ENCODE data around the gene TTC4.

The TTC4 gene

DNA sequence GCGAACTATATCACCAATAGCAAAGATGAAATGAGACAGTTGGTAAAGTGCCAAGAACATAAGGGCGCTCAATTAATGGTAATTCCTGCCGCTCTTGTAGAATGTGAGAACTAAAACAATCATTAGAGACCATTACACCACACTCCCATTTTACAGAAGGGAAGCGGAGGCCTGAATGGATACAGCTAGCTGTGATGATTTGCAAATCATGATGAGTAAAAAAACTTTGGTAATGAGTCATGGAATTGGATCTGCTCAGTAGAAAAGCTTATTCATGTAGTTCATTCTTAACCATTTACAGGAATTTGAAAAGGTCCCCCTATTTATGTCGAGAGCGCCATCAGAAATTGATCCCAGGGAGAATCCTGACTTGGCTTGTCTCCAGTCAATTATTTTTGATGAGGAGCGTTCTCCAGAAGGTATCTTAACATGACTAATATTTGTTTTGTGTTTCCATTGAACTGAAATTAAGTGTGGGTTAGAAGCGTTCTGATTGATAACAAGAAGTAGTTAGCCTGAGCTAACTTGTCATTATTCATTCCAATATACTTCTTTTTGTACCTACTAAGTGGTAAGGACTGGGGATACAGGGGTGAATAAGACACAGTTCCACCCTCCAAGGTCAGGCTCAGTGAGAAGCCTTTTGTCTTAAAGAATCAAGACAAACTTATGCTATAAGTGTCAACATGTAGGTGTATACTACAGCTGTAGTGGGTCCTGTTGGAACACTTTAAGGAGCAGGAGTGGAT is 812 bp downstream of the TTC4 start:
- peak overlapping the region; percentile 87 for H3K4me3 Mint-ChIP-seq
- H3K36me3 Mint-ChIP-seq = peaks cover 23% of the 10 kb centered on the region
- no peaks in the 10 kb centered on the region for H3K9me3 Mint-ChIP-seq
- ATAC-seq = no peak
- peaks cover 35% of the 10 kb centered on the region for H3K4me1 Mint-ChIP-seq
- peak overlapping the region; percentile 78 for H3K27ac Mint-ChIP-seq
- no peaks in the 10 kb centered on the region for H3K27me3 Mint-ChIP-seq

DNA sequence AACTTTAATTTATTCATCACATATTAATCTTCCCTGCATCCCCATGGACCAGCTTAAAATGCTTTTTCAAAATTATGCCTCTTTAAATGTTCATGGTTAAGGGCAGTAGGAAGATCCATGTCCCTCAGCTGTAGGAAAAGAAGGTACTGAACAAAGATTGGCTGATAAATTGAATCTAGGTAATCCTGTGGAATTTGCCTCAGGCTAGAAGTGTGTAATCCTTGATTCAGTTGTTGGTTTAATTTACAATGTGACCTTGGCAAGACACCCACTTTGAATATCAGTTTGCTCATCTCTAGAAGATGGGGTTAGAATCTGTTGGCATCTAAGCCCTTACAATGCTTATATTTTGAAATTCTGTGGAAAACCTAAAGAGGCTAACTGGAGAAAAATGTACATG is 6.1 kb downstream of the TTC4 start:
- H3K27me3 Mint-ChIP-seq = no peaks in the 10 kb centered on the region
- no peak for ATAC-seq
- no peak overlapping the region for H3K27ac Mint-ChIP-seq
- peaks cover 69% of the 10 kb centered on the region for H3K36me3 Mint-ChIP-seq
- H3K9me3 Mint-ChIP-seq = peaks cover 4% of the 10 kb centered on the region
- peaks cover 18% of the 10 kb centered on the region for H3K4me1 Mint-ChIP-seq
- H3K4me3 Mint-ChIP-seq = no peak overlapping the region

DNA sequence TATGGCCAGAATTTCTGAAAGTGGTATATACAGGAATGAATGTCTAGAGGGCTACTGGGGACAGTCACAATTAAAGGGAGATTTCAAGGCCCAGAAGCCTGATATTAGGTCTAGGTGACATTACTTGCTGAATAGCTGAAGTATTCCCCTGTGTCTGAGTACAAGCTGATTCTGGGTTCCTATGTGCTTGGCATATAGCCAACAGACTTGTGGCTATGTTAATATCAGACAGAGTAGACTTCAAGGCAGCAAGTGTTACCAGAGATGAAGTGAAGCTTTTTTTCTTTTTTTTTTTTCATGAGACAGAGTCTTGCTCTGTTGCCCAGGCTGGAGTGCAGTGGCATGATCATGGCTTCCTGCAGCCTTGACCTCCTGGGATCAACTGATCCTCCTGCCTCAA is 8.3 kb downstream of the TTC4 start:
- peaks cover 75% of the 10 kb centered on the region for H3K36me3 Mint-ChIP-seq
- H3K27me3 Mint-ChIP-seq = no peaks in the 10 kb centered on the region
- peaks cover 4% of the 10 kb centered on the region for H3K4me1 Mint-ChIP-seq
- ATAC-seq = no peak
- peaks cover 4% of the 10 kb centered on the region for H3K9me3 Mint-ChIP-seq
- no peak overlapping the region for H3K27ac Mint-ChIP-seq
- H3K4me3 Mint-ChIP-seq = no peak overlapping the region

DNA sequence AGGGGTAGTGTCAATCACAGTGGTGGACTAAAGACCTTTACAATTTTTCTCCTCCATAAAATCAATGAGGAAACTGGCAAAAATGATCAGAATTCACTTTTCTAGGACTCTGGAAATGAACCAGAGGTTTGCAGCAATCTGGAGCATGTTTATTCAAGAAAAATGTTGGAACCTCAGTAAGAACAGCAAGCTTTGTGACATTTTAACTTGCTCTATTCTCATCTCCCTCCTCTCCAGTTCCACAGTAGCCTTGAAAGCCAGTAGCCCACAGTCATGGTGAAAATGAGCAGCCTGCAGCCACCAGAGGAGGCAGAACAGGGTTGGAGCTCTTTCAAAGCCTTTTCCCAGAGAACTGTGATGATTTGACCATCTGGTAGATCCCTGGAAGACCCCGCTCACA is 9.1 kb downstream of the TTC4 start:
- Mint-ChIP-seq H3K27ac (no peak overlapping the region), H3K9me3 (peaks cover 4% of the 10 kb centered on the region), H3K4me3 (no peak overlapping the region), H3K36me3 (peaks cover 76% of the 10 kb centered on the region), H3K27me3 (no peaks in the 10 kb centered on the region), H3K4me1 (no peaks in the 10 kb centered on the region)
- no peak for ATAC-seq

DNA sequence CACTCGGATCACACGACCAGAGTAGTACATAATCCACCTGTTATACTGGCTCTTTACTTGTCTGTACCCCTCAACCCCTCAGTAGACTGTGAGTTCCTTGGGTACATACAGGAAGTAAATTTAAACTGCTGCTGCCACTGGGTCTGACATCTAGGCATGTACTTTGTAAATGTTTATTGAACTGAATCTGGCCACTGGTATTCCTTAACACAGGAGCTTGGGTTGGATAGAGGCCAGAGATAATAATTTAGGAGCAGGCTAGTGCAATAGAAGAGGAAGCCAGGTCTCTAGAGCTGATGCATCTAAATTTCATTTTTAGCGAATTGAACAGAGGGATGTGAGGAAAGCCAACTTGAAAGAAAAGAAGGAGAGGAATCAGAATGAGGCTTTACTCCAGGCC is 12.4 kb downstream of the TTC4 start:
- Mint-ChIP-seq H3K4me1 (no peaks in the 10 kb centered on the region), H3K27me3 (no peaks in the 10 kb centered on the region), H3K4me3 (no peak overlapping the region), H3K36me3 (peaks cover 81% of the 10 kb centered on the region), H3K9me3 (peaks cover 4% of the 10 kb centered on the region), H3K27ac (no peak overlapping the region)
- ATAC-seq = no peak

DNA sequence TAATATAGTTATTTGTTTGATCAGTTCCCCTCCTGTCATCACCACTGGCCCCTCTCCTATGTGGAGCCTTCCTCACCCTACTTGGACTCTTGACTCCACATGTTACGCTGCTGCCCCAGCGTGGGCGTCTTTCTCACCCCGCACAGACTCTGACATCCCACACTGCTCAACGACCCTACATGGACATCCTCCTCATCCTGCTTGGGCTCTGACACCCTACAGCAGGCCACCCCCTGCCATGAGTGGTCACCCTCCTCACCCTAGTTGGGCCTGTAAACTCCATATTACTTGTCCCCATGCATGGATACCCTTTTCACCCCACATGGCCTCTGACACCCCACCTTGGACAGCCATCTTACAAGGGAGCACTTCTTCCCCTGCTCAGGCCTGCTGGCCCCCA is 21.0 kb downstream of the TTC4 start:
- no peak overlapping the region for H3K27ac Mint-ChIP-seq
- H3K4me3 Mint-ChIP-seq = no peak overlapping the region
- H3K36me3 Mint-ChIP-seq = peaks cover 71% of the 10 kb centered on the region
- no peak for ATAC-seq
- no peaks in the 10 kb centered on the region for H3K4me1 Mint-ChIP-seq
- H3K27me3 Mint-ChIP-seq = no peaks in the 10 kb centered on the region
- H3K9me3 Mint-ChIP-seq = no peaks in the 10 kb centered on the region

DNA sequence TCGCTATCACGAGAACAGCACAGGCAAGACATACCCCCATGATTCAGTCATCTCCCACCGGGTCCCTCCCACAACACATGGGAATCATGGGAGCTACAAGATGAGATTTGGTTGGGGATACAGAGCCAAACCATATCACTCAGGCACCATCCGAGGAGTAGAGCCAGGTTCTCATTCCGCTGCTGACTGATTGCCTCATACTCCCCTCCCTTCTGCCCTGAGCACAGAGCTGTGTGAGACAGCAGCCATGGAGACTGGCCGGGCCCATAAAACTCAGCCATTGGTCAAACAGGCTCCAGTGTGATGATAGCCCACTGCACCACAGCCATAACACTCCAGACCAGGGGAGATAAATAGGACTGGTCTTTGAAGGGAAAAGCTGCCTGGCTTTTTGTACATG is 22.6 kb downstream of the TTC4 start:
- no peak overlapping the region for H3K27ac Mint-ChIP-seq
- H3K4me3 Mint-ChIP-seq = no peak overlapping the region
- no peaks in the 10 kb centered on the region for H3K4me1 Mint-ChIP-seq
- no peaks in the 10 kb centered on the region for H3K27me3 Mint-ChIP-seq
- ATAC-seq = no peak
- no peaks in the 10 kb centered on the region for H3K9me3 Mint-ChIP-seq
- peaks cover 81% of the 10 kb centered on the region for H3K36me3 Mint-ChIP-seq

DNA sequence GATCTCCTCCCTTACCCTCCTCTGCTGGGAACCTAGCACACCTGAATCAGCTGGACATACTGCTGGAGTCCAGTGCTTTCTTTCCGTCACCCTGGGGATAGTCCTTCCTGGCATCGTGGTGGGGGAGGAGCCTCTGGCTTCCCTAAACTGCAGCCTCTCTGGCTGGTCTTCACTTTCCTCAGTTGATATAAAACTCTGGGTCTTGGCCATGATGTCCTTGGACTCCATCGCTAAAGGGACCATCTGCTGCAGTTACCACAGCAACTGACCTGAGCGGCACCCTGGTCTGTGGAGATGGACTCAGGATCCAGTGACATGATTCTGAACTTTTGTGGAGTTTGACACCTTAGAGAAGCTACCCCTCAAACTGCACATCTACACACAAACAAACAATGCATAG is 25.9 kb downstream of the TTC4 start:
- Mint-ChIP-seq H3K4me1 (no peaks in the 10 kb centered on the region), H3K36me3 (peaks cover 65% of the 10 kb centered on the region), H3K27ac (no peak overlapping the region), H3K27me3 (no peaks in the 10 kb centered on the region), H3K9me3 (no peaks in the 10 kb centered on the region), H3K4me3 (no peak overlapping the region)
- no peak for ATAC-seq

DNA sequence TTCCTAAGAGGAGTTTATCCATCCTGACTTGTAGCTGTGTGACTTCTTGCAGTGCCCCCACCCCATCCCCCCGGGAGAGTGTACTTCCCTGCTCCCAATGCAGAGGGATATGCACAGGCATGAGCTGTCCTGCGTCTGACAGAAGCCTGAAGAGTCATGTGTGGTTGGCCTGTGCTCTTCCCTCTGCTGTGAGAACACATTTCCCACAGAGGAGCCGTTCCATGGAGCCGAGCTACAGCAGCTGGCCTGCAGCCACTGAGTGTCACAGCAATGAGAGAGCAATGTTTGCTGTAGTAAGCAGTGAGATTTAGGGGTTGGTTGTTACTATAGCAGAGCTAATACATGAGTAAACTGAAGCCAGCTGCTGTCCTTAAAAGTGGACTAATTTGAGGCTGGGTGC is 26.6 kb downstream of the TTC4 start:
- H3K36me3 Mint-ChIP-seq = peaks cover 57% of the 10 kb centered on the region
- H3K4me3 Mint-ChIP-seq = no peak overlapping the region
- no peak overlapping the region for H3K27ac Mint-ChIP-seq
- H3K27me3 Mint-ChIP-seq = no peaks in the 10 kb centered on the region
- no peaks in the 10 kb centered on the region for H3K4me1 Mint-ChIP-seq
- H3K9me3 Mint-ChIP-seq = no peaks in the 10 kb centered on the region
- ATAC-seq = no peak

DNA sequence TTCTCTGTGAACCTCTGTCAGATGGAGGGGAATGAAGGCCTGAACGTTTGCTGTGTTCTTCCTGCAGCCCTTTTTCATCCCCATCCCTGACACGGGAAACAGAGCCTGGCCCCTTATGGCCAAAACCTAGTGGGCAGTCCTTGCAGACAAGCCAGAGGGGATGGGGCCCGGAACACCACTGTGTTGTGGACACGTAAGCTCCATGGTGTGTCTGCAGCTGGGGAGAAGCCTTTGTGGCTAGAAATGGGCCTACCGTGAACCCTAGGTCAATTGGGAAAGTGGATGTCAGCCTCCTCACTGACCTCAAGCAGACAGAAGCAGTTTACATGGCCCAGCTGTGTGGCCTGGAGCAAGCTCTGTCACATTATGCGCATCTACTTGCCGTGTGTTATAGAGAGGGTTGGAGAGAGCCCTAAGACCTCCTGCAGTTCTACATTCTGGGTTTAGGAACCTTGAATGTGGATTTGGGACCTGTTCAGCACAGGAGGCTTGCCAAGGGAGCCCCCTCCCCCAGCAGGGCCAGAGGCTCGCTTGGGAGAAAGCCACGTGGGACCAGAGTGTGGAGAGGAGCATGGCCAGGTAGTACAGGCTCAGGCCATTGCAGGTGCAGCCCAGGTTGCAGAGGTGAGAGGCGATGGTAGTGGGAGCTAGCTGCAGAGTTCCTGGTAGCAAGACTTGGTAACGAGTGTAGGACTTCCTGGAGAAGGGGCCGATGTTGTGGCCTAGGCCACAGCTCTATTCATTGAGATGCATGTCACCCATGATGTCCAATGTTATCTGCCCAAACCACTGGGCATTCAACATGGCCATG is 28.0 kb downstream of the TTC4 start:
- Mint-ChIP-seq H3K4me1 (no peaks in the 10 kb centered on the region), H3K27me3 (no peaks in the 10 kb centered on the region), H3K36me3 (peaks cover 44% of the 10 kb centered on the region), H3K27ac (no peak overlapping the region), H3K4me3 (no peak overlapping the region), H3K9me3 (no peaks in the 10 kb centered on the region)
- ATAC-seq = no peak

DNA sequence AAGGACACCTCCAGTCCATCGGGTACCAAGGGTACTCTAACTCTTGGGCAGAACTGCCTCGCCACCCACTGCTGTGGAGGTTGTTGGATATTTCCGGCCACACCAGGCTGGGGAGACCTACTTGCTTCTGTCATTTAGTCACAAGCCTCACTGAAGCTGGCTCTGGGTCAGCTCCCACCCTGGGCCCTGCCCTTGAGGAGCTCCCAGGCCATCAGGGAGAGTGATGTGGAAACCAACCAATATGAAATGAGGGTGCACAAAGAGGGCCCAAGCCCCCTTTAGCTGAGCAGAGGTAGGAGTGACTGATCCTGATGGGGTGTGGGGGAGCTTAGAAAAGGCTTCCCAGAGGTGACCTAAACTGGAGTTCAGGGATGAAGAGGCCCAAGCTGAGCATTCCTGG is 29.0 kb downstream of the TTC4 start:
- H3K4me1 Mint-ChIP-seq = no peaks in the 10 kb centered on the region
- no peaks in the 10 kb centered on the region for H3K9me3 Mint-ChIP-seq
- no peak for ATAC-seq
- no peaks in the 10 kb centered on the region for H3K27me3 Mint-ChIP-seq
- H3K36me3 Mint-ChIP-seq = peaks cover 35% of the 10 kb centered on the region
- no peak overlapping the region for H3K4me3 Mint-ChIP-seq
- H3K27ac Mint-ChIP-seq = no peak overlapping the region

DNA sequence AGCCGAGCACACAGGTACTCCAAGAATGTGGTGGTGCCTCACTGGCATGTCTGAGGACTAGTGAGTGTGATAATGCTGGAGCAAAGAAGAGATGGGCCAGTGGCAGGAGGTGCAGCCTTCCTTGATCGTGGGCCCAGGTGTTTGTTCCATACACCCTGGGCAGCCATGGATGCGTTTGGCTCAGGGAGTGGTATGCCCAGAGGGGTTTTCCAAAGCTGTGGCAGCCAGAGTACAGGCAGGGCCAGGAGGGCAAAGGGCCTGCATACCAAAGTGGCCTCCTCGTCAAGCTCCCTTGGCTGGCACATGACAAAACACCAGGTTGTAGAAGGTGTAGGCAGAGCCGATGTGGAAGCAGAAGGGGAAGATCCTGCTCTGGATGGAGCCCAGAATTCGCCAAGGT is 29.6 kb downstream of the TTC4 start:
- no peak for ATAC-seq
- H3K27ac Mint-ChIP-seq = no peak overlapping the region
- peaks cover 29% of the 10 kb centered on the region for H3K36me3 Mint-ChIP-seq
- no peaks in the 10 kb centered on the region for H3K27me3 Mint-ChIP-seq
- no peaks in the 10 kb centered on the region for H3K4me1 Mint-ChIP-seq
- no peaks in the 10 kb centered on the region for H3K9me3 Mint-ChIP-seq
- H3K4me3 Mint-ChIP-seq = no peak overlapping the region

DNA sequence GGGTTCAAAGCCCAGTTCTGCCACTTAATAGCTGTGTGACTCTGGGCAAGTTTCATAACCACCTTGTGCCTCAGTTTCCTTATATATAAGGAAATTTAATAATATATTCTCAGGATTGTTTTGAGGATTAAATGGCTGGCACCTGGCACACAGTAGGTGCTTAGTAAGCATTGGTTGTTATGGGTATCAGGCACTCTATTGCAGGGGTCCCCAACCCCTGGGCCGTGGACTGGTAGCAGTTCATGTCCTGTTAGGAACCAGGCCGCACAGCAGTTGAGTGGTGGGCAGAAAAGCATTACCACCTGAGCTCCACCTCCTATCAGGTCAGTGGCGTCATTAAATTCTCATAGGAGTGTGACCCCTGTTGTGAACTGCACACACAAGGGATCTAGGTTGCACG is 30.2 kb downstream of the TTC4 start:
- Mint-ChIP-seq H3K4me3 (no peak overlapping the region), H3K4me1 (no peaks in the 10 kb centered on the region), H3K9me3 (no peaks in the 10 kb centered on the region), H3K27ac (no peak overlapping the region), H3K36me3 (peaks cover 28% of the 10 kb centered on the region), H3K27me3 (no peaks in the 10 kb centered on the region)
- ATAC-seq = no peak

DNA sequence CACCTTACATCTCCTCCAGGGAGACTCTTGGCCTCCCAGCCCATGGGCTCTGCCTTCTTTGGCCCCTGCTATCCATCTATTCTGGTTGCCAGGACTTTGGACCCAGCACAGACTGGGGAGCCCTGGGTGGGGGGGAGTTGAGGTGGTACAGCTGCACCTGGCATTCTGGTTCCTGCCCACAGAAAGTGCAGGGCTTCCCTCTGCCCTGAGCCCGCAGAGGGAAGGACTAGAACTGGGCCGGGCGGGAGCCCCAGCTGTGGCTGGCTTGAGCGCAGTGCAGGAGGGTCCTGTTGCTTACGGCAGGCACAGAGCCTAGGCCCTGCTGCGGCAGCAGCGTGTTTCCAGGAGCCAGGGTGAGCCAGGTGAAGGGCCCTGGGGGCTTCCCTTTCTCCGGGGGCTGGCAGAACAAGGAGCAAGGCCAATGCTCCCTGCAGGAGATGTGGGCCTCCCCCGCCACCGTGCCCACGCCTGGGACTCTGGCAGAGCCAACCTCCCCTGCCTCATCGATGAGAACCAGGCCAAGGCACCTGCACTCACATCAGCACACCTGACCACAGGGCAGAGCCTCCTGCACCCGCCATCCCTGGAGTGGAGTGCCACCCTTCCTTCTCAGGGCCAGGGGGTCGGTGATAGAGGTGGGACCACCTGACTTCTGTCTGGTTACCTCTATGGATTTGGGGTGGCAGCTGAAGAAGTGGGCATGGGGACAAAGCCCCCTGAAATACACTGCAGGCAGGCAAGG is 32.6 kb downstream of the TTC4 start:
- Mint-ChIP-seq H3K4me1 (no peaks in the 10 kb centered on the region), H3K27ac (no peak overlapping the region), H3K27me3 (no peaks in the 10 kb centered on the region), H3K9me3 (no peaks in the 10 kb centered on the region), H3K36me3 (peaks cover 10% of the 10 kb centered on the region), H3K4me3 (no peak overlapping the region)
- no peak for ATAC-seq

DNA sequence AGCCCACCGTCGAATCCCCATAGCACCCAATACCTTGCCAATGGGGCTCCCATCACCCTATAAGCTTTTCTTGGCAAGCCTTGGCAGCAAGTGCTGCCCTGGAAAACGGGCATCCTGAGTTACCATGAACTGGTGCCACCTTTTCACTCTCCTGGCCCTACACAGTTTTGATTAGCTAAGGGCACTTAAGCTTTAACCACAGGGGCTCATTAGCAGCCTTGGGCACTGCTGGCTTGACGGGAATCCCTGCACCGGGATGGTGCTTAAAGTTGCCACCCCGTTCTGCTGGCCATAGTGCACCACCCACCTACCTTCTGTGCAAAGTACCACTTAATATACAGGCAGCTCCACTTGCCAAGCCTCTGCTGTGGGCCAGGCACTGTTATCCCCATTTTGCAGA is 34.9 kb downstream of the TTC4 start:
- Mint-ChIP-seq H3K9me3 (no peaks in the 10 kb centered on the region), H3K4me3 (no peak overlapping the region), H3K36me3 (no peaks in the 10 kb centered on the region), H3K4me1 (no peaks in the 10 kb centered on the region), H3K27me3 (no peaks in the 10 kb centered on the region), H3K27ac (no peak overlapping the region)
- ATAC-seq = no peak

All from stimulated activated memory B cell treated with anti-CD40 and anti-IgM and Interleukin-4, amounts not matched to agents 10 μg/mL and 1 μg/mL and 100 μg/mL, for 72 hours (primary cell).